Activated T-helper 2 cell treated with anti-CD3 and anti-CD28 coated beads, Interferon-gamma antibody, Interleukin-2, Interleukin-4, amounts not matched to agents 10 μg/mL and 5 μg/mL and 100 μg/mL, durations not matched to agents 14 hours and 24 hours and 36 hours (primary cell): ENCODE measurements around the gene CPNE9. TPM values are rescaled to one million over a fixed set of nuclear protein-coding genes. Genes with fewer than 3 reads are reported as not detected.

Source experiments
- DNase-seq: peaks from one replicate; pipeline ENCODE4 v3.0.0; 2021; ENCODE audit warnings: low spot score
- H3K27ac Mint-ChIP-seq: one replicate; pipeline ENCODE4 v1.8.0; 2021; ENCODE audit warnings: mixed read lengths
- H3K27me3 Mint-ChIP-seq: one replicate; pipeline ENCODE4 v1.8.0; 2021; ENCODE audit warnings: low read depth, mixed read lengths
- H3K36me3 Mint-ChIP-seq: one replicate; pipeline ENCODE4 v1.8.0; 2021; ENCODE audit warnings: low read depth, mixed read lengths
- H3K4me1 Mint-ChIP-seq: one replicate; pipeline ENCODE4 v1.8.0; 2021; ENCODE audit warnings: low read depth, mixed read lengths
- H3K4me3 Mint-ChIP-seq: one replicate; pipeline ENCODE4 v1.8.0; 2021; ENCODE audit warnings: low read depth, mild to moderate bottlenecking, moderate library complexity, mixed read lengths
- H3K9me3 Mint-ChIP-seq: one replicate; pipeline ENCODE4 v1.8.0; 2021; ENCODE audit warnings: mixed read lengths
- intact Hi-C: fragments of 100-400 bp; cut with micrococcal nuclease; formaldehyde crosslinking; loops from one replicate; pipeline ENCODE4 v1.15.1; 2023
- total RNA-seq: library from RNA; stranded (reverse); gene quantifications from 2 replicates; pipeline ENCODE4 v1.2.3, GENCODE V29; 2022

Gene CPNE9, protein sequence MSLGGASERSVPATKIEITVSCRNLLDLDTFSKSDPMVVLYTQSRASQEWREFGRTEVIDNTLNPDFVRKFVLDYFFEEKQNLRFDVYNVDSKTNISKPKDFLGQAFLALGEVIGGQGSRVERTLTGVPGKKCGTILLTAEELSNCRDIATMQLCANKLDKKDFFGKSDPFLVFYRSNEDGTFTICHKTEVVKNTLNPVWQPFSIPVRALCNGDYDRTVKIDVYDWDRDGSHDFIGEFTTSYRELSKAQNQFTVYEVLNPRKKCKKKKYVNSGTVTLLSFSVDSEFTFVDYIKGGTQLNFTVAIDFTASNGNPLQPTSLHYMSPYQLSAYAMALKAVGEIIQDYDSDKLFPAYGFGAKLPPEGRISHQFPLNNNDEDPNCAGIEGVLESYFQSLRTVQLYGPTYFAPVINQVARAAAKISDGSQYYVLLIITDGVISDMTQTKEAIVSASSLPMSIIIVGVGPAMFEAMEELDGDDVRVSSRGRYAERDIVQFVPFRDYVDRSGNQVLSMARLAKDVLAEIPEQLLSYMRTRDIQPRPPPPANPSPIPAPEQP
- total RNA-seq = 0.50 TPM in 1 of 2 replicates, not detected in the other

DNA sequence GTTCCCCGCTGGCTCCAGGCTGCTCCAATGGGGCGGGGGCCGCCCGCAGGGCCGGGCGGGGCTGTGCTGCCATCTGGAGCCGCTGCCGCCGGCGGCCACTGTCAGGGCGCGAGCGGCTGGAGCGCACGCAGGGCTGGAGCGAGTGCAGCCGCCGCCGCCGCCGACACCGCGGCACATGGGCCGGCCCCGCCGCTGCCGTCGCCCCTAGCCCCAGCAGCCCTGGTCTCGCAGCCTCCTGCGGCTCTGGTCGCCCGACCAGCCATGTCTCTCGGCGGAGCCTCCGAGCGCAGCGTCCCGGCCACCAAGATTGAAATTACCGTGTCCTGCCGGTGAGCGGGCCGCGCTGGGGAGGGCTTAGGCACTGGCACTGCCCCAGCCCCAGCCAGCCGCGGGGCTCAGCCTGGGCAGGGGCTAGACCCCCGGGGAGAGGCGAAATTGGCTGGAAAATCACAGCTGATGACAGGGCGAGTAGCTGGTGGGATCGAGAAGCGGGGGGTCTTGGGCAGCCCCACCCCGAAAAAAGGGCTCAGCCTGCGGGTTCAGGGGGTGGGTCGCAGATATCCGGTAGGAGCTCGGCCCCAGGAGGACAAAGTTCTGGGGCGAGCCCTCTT is at the start of gene CPNE9:
Gene CPNE9 (plus strand): TSS at position 98 of the 611 bp plus-strand sequence. CDS start 164 bp downstream, at position 262.
- Mint-ChIP-seq H3K27me3 (peaks cover 38% of the 10 kb centered on the region), H3K4me1 (no peaks in the 10 kb centered on the region), H3K9me3 (no peaks in the 10 kb centered on the region), H3K36me3 (peaks cover 20% of the 10 kb centered on the region), H3K4me3 (no peak within 1 kb of the TSS), H3K27ac (no peak within 1 kb of the TSS)
- intact Hi-C loops = no loop called here
- DNase-seq = no peak

DNA sequence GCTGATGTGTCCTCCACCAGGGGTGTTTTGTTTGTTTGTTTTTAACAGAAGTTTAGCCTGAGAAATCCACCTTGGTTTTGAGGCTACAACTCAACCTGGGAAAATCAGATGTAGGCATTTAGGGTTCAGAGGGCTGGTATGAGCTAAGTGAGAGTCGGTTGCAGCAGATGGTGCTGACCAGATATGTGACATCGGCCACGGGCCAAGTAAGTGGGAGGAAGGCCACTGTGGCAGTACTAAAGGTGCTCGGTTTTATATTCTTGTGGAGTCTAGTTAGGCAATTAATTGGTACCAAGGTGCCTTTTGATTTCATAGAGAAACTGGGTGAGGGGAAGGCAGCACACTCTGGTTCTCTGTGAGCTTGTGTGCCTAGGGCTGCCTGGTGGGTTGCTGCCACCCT is 43.8 kb upstream of the CPNE9 start:
- no peak for DNase-seq
- intact Hi-C loops = no loop called here
- Mint-ChIP-seq H3K27me3 (no peaks in the 10 kb centered on the region), H3K36me3 (peaks cover 67% of the 10 kb centered on the region), H3K9me3 (no peaks in the 10 kb centered on the region), H3K4me1 (no peaks in the 10 kb centered on the region), H3K4me3 (no peak overlapping the region), H3K27ac (no peak overlapping the region)

DNA sequence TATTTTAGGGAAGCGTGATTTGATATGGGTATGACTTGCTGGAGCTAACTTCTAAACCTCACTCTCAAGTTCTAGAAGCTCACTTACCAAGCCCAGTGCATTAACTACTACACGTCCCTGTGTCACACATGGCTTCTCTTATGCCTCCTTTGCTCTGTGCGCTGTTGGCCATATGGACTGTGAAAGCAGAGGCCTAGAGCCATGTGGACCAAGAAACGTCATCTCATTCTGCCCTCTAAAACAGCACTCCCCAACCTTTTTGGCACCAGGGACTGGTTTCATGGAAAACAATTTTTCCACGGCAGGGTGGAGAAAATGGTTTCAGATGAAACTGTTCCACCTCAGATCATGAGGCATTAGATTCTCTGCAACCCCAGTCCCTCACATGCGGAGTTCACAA is 42.7 kb upstream of the CPNE9 start:
- Mint-ChIP-seq H3K27me3 (no peaks in the 10 kb centered on the region), H3K27ac (no peak overlapping the region), H3K4me3 (no peak overlapping the region), H3K36me3 (peaks cover 68% of the 10 kb centered on the region), H3K4me1 (no peaks in the 10 kb centered on the region), H3K9me3 (no peaks in the 10 kb centered on the region)
- intact Hi-C loops = no loop called here
- DNase-seq = no peak

DNA sequence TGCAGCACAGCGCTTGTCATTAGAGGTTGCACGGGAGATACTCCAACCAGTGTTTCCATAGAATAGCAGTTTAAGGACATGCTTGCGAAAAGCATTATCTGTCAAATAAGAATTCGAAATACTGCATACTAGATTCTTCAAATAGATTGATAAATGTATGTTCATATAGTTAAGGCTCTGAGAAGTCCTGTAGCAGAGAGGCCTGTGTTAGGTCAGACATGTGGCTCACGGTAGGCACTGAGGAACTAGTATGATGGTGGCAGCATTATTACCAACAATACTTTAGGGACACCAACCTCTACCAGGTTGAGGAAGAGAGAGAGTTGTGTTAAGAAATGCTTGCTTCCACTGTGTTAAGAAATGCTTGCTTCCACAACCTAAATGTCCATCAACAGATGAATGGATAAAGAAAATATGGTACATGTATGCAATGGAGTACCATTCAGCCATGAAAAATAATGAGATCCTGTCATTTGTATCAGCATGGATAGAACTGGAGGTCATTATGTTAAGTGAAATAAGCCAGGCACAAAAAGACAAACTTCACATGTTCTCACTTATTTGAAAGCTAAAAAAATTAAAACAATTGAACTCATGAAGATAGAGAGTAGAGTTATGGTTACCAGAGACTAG is 39.4 kb upstream of the CPNE9 start:
- Mint-ChIP-seq H3K36me3 (peaks cover 65% of the 10 kb centered on the region), H3K27me3 (no peaks in the 10 kb centered on the region), H3K9me3 (no peaks in the 10 kb centered on the region), H3K4me3 (no peak overlapping the region), H3K4me1 (no peaks in the 10 kb centered on the region), H3K27ac (no peak overlapping the region)
- intact Hi-C loops = no loop called here
- DNase-seq = no peak

DNA sequence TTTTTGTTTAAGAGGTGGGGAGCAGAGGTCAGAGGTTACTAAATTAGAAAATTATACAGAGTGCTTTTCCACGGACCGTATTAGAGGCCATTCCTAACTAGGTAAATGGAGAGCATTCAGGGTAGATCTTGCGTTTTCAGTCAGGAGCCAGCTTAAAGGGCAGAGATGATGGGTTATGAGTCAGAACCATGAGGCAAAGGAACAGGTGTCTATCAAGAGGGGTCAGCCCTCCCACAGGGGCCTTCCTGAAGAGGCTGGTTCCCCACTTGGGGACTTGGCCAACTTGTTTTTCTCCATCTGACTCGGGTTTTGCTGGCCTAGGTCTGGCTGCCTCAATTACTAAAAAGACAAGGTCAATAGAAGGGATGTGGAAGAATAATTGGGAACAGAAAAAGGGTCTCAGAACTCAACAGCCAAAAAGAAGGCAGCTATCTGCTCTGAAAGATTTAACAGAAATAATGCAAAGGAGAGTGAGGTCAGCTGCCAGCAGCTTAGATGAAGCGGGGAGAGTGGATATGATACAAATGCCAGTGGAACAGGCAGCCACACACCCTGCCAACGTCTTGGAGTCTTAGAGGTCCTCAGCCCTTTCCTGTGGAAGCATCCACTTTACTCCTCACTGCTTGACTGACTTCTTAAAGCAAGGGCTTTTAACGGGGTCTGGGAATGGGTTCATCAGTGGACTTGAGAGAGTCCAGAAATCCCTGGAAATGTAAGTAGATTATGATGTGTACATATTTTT is 36.8 kb upstream of the CPNE9 start:
- Mint-ChIP-seq H3K4me1 (no peaks in the 10 kb centered on the region), H3K27ac (no peak overlapping the region), H3K36me3 (peaks cover 68% of the 10 kb centered on the region), H3K27me3 (no peaks in the 10 kb centered on the region), H3K9me3 (no peaks in the 10 kb centered on the region), H3K4me3 (no peak overlapping the region)
- no peak for DNase-seq
- intact Hi-C loops = no loop called here

DNA sequence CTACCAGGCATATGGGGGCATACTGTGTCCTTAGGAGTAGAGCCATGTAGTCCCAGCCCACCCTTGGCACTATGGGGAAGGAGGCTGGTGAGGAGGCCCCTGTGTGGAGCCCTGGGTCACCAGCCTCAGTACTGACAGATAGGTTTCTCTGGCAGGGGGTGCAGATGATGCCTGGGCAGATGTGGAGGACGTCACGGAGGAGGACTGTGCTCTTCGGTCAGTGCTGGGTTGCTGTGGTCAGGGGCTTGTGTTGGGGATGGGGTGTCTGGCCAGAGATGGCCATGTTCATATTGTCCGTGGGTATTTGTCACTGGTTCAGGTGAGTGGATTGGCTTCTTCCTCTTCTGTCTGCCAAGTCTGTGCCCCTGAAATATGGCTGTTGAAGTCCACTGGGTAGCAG is 34.4 kb upstream of the CPNE9 start:
- no peaks in the 10 kb centered on the region for H3K4me1 Mint-ChIP-seq
- H3K4me3 Mint-ChIP-seq = no peak overlapping the region
- intact Hi-C loops = no loop called here
- peaks cover 65% of the 10 kb centered on the region for H3K36me3 Mint-ChIP-seq
- no peaks in the 10 kb centered on the region for H3K9me3 Mint-ChIP-seq
- no peak for DNase-seq
- H3K27ac Mint-ChIP-seq = no peak overlapping the region
- no peaks in the 10 kb centered on the region for H3K27me3 Mint-ChIP-seq

DNA sequence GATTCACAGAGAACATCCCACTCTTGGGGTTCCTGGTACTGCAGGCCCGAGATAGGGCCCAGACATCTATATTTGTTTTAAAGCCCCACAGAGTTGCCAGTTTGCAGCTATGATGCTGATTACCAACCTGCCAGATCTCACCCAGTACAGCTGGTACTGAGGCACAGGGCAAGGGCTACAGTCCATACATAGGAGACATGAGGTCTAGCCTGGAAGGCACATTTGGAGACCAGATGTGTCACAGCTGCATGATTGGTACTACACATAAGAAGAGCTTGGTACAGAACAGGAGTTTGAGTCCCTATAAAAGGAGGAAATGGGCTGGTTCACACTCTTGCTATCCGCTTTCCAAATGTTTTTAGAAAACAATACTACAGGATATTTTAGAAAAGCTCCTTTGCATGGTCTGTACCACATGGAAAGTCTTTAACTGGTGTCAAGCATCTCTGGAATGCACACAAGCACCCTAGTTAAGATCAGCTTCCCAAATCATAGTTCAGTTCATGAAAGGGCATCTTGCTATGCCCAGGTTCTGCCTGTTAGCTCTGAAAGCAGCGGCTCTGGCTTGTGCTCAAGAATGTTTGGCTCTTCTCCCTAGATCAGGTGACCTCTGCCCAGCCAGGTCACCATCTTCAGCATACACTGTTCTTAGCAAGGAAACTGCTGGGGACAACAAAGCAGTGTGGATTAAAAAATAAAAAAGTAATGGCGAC is 33.8 kb upstream of the CPNE9 start:
- H3K4me3 Mint-ChIP-seq = no peak overlapping the region
- H3K36me3 Mint-ChIP-seq = peaks cover 63% of the 10 kb centered on the region
- H3K4me1 Mint-ChIP-seq = no peaks in the 10 kb centered on the region
- intact Hi-C loops = no loop called here
- no peaks in the 10 kb centered on the region for H3K9me3 Mint-ChIP-seq
- no peak overlapping the region for H3K27ac Mint-ChIP-seq
- no peak for DNase-seq
- H3K27me3 Mint-ChIP-seq = no peaks in the 10 kb centered on the region

DNA sequence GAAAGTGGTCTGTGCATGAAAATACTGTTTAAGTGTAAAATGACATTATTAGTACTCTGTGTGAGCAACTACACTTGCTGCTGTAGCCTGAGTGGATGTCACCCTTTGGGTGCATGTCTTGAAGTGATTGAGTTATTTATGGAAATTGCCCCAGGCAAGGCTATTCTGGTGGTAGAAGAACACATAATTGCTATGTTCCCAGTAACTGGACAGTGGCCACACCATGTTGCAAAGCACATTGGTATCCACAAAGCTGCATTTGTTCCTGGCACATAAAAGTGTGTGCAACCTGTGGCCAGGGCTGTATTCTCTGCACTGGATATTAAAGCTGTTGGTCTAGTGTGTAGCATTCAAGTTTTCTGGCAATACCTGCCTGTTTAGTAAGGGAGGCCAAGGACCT is 30.6 kb upstream of the CPNE9 start:
- H3K27me3 Mint-ChIP-seq = no peaks in the 10 kb centered on the region
- H3K36me3 Mint-ChIP-seq = peaks cover 68% of the 10 kb centered on the region
- H3K9me3 Mint-ChIP-seq = no peaks in the 10 kb centered on the region
- H3K4me1 Mint-ChIP-seq = no peaks in the 10 kb centered on the region
- no peak overlapping the region for H3K27ac Mint-ChIP-seq
- intact Hi-C loops = no loop called here
- no peak for DNase-seq
- H3K4me3 Mint-ChIP-seq = no peak overlapping the region

DNA sequence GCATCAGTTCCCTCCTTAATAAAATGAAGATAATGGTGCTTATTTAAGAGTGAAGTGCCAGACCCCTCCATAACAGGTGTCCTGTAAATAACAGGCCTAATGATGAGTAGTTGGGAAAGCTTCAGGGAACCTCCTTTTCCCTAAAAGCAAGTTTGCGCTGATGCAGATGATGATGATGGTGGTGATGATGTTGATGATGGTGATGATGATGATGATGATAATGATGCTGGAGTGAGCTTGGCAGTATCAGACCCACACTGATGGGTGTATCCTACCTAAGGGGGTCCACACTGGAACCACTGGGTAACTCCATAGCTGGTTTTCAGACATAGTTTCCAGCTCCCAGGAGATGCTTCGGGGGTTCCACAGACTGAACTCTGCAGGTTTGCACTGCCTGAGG is 29.9 kb upstream of the CPNE9 start:
- no peak overlapping the region for H3K27ac Mint-ChIP-seq
- intact Hi-C loops = no loop called here
- no peak for DNase-seq
- no peak overlapping the region for H3K4me3 Mint-ChIP-seq
- H3K4me1 Mint-ChIP-seq = no peaks in the 10 kb centered on the region
- no peaks in the 10 kb centered on the region for H3K9me3 Mint-ChIP-seq
- H3K36me3 Mint-ChIP-seq = peaks cover 69% of the 10 kb centered on the region
- no peaks in the 10 kb centered on the region for H3K27me3 Mint-ChIP-seq

DNA sequence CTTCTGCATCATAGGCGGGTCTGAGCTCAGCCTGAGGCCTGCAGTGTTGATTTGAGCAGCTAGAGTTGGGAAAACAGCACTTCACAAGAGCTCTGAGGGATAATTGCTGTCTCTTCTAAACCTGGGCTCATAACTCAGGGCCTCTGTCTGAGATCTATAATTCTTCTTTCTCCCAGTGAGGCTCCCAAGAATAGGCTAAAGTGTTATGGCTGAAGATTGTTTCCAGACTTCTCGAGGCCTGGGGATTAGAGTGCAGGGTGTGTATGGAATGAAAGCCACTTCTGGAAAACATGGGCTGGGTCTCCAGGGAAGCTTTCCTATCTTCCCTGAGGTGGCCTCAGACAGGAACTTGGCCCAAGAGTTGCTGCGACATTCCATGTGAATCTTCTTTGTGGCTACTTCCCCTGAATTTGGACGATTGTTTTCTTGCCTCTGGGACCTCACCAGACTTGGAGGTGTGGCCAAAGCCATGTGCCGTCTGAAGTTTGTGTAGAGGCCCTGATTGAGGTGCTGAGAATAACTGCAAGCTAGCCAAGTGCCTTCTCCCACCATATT is 27.8 kb upstream of the CPNE9 start:
- H3K4me1 Mint-ChIP-seq = no peaks in the 10 kb centered on the region
- no peak overlapping the region for H3K4me3 Mint-ChIP-seq
- no peak overlapping the region for H3K27ac Mint-ChIP-seq
- peaks cover 67% of the 10 kb centered on the region for H3K36me3 Mint-ChIP-seq
- H3K9me3 Mint-ChIP-seq = no peaks in the 10 kb centered on the region
- intact Hi-C loops = no loop called here
- no peak for DNase-seq
- H3K27me3 Mint-ChIP-seq = no peaks in the 10 kb centered on the region

DNA sequence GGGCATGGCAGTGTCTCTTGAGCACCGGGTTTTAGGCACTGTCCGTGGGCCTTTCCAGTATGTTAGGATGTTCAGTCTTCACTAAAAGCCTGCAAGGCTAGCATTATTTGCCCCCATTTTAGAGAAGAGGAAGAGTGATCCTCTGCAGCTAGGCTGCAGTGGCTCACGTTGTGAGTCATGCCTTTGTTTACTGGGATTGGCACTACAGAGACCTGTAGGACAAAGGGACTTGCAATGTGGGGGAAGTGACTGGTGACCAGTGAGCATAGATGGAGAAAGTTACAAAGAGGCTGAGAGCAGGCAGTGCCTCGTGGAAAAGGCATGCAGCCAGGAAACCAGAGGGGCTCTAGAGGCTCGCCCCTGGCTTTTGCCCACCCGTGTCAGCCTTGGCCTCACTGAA is 26.8 kb upstream of the CPNE9 start:
- Mint-ChIP-seq H3K27ac (no peak overlapping the region), H3K27me3 (no peaks in the 10 kb centered on the region), H3K4me3 (no peak overlapping the region), H3K4me1 (no peaks in the 10 kb centered on the region), H3K36me3 (peaks cover 74% of the 10 kb centered on the region), H3K9me3 (no peaks in the 10 kb centered on the region)
- intact Hi-C loops = no loop called here
- DNase-seq = no peak

DNA sequence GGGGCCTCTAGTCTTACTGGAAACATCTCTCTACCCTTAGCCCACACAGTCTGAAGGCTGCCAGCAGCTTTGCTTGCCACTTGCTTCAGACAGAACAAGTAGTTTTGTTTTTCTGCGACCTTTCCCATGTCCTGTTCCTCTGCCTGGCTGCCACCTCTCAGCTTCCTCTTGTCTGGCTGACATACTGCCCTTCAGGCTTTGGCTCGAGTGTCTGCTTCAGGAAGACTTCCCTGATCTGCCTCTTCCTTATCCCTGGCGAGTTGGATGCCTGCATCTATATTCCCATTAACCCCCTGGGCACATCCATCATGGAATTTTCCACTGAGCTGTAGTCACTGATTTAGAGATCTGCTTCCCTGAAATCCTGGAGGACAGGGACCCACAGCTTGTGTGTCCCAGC is 25.1 kb upstream of the CPNE9 start:
- DNase-seq = no peak
- intact Hi-C loops = no loop called here
- H3K27ac Mint-ChIP-seq = no peak overlapping the region
- no peaks in the 10 kb centered on the region for H3K9me3 Mint-ChIP-seq
- peaks cover 71% of the 10 kb centered on the region for H3K36me3 Mint-ChIP-seq
- no peak overlapping the region for H3K4me3 Mint-ChIP-seq
- no peaks in the 10 kb centered on the region for H3K27me3 Mint-ChIP-seq
- no peaks in the 10 kb centered on the region for H3K4me1 Mint-ChIP-seq
